HL-60 (cell line): Measurements from ENCODE around the gene TMEM52B.
A peak's percentile ranks its signal among the peaks of the same experiment; 100 is the strongest.

ENCODE experiments used
- DNase-seq, 2 experiments: peaks; one replicate each; pipeline ENCODE4 v3.0.0-alpha.2; 2010 to 2020; ENCODE audit warnings: low read depth in 1 of 2, low spot score in 1 of 2
- H3K27ac ChIP-seq: fragments of 250-450 bp; sonication (Bioruptor Pico); replicated peaks from 2 replicates; pipeline ENCODE4 v1.5.1; 2020; ENCODE audit warnings: mild to moderate bottlenecking, moderate library complexity
- H3K27me3 ChIP-seq: fragments of 250-450 bp; sonication (Bioruptor Pico); 2 replicates; pipeline ENCODE4 v1.5.1; 2021; ENCODE audit warnings: mild to moderate bottlenecking, moderate library complexity; ENCODE audit not compliant: insufficient read depth, poor library complexity, severe bottlenecking
- H3K4me3 ChIP-seq: replicated peaks from 2 replicates; pipeline ENCODE4 v1.5.1; 2011; ENCODE audit warnings: mild to moderate bottlenecking, control low read depth, low read length; ENCODE audit not compliant: insufficient read depth
- CTCF ChIP-seq: IDR thresholded peaks from one replicate; pipeline ENCODE4 v1.5.1; 2011; ENCODE audit warnings: low read length, control low read depth, inconsistent platforms; ENCODE audit not compliant: insufficient read depth
- GABPA ChIP-seq: IDR thresholded peaks from 2 replicates; pipeline ENCODE4 v1.6.1; 2012; ENCODE audit warnings: low read depth
- POLR2AphosphoS5 ChIP-seq: IDR thresholded peaks from 2 replicates; pipeline ENCODE4 v1.6.1; 2012; ENCODE audit warnings: low read depth
- REST ChIP-seq: IDR thresholded peaks from 2 replicates; pipeline ENCODE4 v1.6.1; 2012; ENCODE audit warnings: low read depth; ENCODE audit not compliant: insufficient replicate concordance
- SPI1 ChIP-seq: IDR thresholded peaks from 2 replicates; pipeline ENCODE4 v1.6.1; 2012; ENCODE audit warnings: low read depth, mild to moderate bottlenecking, borderline replicate concordance

Gene TMEM52B

GRCh38 chr12:10140001-10140400 lies 38.8 kb upstream of the TMEM52B start:
- DNase-seq = peak in 1 of 2 experiments; percentile 78
- Histone ChIP-seq H3K27ac (peak overlapping the region; percentile 13; the same call in 1 of the 2 replicates), H3K4me3 (no peak overlapping the region), H3K27me3 (no peaks in the 10 kb centered on the region)
- TF ChIP-seq CTCF (peak; percentile 13), GABPA (no peak)

- no peak for TF ChIP-seq SPI1
- no peak for TF ChIP-seq GABPA
- TF ChIP-seq POLR2AphosphoS5 = no peak
- no peak for TF ChIP-seq CTCF
- Histone ChIP-seq H3K4me3 (no peak overlapping the region), H3K27ac (no peak overlapping the region), H3K27me3 (no peaks in the 10 kb centered on the region)
- no peak for DNase-seq
Observed at GRCh38 chr12:10142976-10143589, 35.7 kb upstream of the TMEM52B start.

GRCh38 chr12:10147714-10148403 lies 31.0 kb upstream of the TMEM52B start:
- Histone ChIP-seq H3K27me3 (no peaks in the 10 kb centered on the region), H3K4me3 (no peak overlapping the region), H3K27ac (no peak overlapping the region)
- TF ChIP-seq POLR2AphosphoS5 = no peak
- no peak for TF ChIP-seq SPI1
- no peak for TF ChIP-seq CTCF
- TF ChIP-seq REST = no peak
- TF ChIP-seq GABPA = no peak
- DNase-seq = no peak

GRCh38 chr12:10151621-10152020 lies 27.2 kb upstream of the TMEM52B start:
- Histone ChIP-seq H3K4me3 (no peak overlapping the region), H3K27ac (no peak overlapping the region), H3K27me3 (no peaks in the 10 kb centered on the region)
- DNase-seq = no peak
- TF ChIP-seq POLR2AphosphoS5 (no peak), REST (no peak), CTCF (no peak), GABPA (no peak), SPI1 (no peak)
